Hair follicular keratinocyte (primary cell): ENCODE results near the gene GTF2F1. TPM values are rescaled to one million over a fixed set of nuclear protein-coding genes. Genes with fewer than 3 reads are reported as not detected.

Experiments used
- total RNA-seq: library from RNA; depleted of rRNA; stranded (reverse); fragments of >200 nt; gene quantifications from 2 replicates; pipeline ENCODE4 v1.2.3, GENCODE V29; 2015

Gene GTF2F1
- 41.6 and 46.0 TPM in 2 replicates for total RNA-seq

DNA sequence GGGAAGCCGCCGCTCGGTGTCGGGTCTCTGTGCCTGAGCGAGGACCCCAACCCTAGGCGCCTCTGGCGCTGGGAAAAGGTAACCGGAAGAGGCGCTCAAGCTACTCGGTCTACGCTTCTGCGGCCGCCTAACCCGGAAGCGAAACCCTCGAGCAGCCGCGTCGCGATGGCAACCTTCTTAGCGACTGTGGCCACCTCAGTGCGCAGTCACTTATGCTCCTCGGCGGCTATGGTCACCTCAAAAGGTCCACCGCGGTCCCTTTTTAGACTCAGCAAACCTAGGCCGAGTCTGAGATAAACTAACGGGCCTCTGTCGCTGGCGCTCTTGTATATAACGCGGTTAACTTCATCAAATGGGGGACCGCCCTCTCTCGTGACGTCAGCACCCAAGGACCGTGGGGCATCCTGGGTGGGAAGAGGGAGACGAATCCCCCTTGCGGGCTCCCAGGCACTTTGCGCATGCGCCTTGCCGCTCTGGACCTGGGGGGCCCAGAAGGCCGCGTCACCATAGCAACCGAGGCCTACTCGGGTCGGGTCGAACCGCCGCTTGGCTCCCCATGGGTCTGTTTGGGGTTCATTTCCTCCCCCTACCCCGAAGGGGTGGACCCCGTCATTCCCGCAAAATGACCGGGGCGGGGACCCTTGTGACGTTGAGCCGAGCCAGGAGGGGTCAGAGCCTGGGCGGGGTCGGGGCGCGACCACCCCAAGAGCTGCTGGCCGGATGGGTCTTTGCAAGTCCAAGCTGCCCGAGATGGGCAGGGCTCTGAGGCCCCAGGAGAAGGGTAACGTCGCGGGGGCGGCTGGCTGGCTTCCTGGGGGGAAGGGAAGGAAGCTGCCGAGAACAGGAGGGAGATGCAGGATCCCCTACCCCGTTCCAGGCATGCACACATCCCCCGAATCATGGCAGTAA lies at the start of gene GTF2F1:
GTF2F1 (minus strand) TSS at position 91 of the 909 bp plus-strand sequence. CDS start 169 bp downstream, outside the sequence.

GRCh38 chr19:6433663-6434062 lies 40.7 kb upstream of the GTF2F1 start, which contains the start of gene SLC25A41:
Gene SLC25A41, minus strand, starts transcription at chr19:6433763. Its CDS starts 70 bp downstream, at chr19:6433693.

GRCh38 chr19:6424195-6424938 lies 31.4 kb upstream of the GTF2F1 start, which contains the start of gene KHSRP:
Gene KHSRP, minus strand, starts transcription at chr19:6424811. Its CDS starts 110 bp downstream, at chr19:6424701.

DNA sequence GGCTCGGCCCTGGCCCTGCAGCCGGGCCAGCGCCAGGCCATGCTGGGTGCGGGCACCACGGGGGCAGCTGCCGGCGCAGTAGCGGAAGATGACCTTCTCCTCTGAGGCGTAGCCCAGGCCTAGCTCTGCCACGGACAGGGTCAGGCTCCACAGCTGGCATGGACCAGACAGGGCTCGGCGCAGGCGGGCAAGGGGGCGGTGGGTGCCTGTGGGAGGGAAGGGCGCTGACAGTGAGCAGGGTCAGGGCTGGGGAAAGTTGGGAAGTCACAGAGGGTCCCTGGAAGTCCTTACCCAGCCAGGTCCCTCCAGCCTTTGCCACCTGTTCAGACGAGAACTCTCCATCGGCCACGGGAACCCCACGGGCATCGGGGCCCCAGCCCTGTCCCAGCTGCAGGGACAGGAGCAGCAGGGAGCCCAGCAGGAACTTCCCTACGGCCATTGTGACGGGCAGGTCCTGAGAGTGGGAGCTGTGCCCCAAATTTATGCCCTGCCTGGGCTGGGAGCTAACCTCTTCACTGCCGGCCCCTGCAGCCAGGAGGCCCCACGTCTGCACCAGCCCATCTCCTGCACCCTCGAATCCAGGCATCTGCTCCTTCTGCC lies 17.5 kb downstream of the GTF2F1 start, which contains the start of gene PSPN:
PSPN (minus strand) TSS at position 523 of the 600 bp plus-strand sequence; CDS start at position 439, 84 bp downstream.

DNA sequence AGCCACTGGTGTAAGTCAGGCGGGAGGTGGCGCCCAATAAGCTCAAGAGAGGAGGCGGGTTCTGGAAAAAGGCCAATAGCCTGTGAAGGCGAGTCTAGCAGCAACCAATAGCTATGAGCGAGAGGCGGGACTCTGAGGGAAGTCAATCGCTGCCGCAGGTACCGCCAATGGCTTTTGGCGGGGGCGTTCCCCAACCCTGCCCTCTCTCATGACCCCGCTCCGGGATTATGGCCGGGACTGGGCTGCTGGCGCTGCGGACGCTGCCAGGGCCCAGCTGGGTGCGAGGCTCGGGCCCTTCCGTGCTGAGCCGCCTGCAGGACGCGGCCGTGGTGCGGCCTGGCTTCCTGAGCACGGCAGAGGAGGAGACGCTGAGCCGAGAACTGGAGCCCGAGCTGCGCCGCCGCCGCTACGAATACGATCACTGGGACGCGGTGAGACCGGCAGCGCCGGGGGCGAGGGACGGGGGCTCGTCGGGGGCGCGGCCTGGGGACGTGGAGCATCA lies 20.3 kb downstream of the GTF2F1 start, which contains the start of gene ALKBH7:
ALKBH7 (plus strand) TSS at position 201 of the 502 bp plus-strand sequence; CDS start at position 228, 27 bp downstream.

GRCh38 chr19:6333439-6333838 lies 59.5 kb downstream of the GTF2F1 start, which contains the start of gene ACER1:
Gene ACER1, minus strand, starts transcription at chr19:6333612. Its CDS starts 61 bp downstream, at chr19:6333551.

Other genes with a start within 250 kb of the GTF2F1 start
- 14.4 and 15.3 TPM in 2 replicates for gene MLLT1, start 113.2 kb downstream of the GTF2F1 start, total RNA-seq
- gene ACER1, start 59.6 kb downstream of the GTF2F1 start, total RNA-seq = not detected in 2 replicates
- 154 and 157 TPM in 2 replicates for gene CLPP, start 31.6 kb downstream of the GTF2F1 start, total RNA-seq
- 37.3 and 111 TPM in 2 replicates for gene ALKBH7, start 20.4 kb downstream of the GTF2F1 start, total RNA-seq
- gene PSPN, start 17.2 kb downstream of the GTF2F1 start, total RNA-seq = 0.34 and 0.62 TPM in 2 replicates
- 121 and 168 TPM in 2 replicates for gene KHSRP, start 31.6 kb upstream of the GTF2F1 start, total RNA-seq
- gene SLC25A41, start 40.6 kb upstream of the GTF2F1 start, total RNA-seq = not detected in 2 replicates
- gene SLC25A23, start 66.6 kb upstream of the GTF2F1 start, total RNA-seq = 28.1 and 38.4 TPM in 2 replicates
- gene CRB3, start 71.1 kb upstream of the GTF2F1 start, total RNA-seq = 19.5 and 23.8 TPM in 2 replicates
- 0.11 TPM in 1 of 2 replicates, not detected in the other for gene DENND1C, start 88.6 kb upstream of the GTF2F1 start, total RNA-seq
- gene TUBB4A, start 109.1 kb upstream of the GTF2F1 start, total RNA-seq = not detected in 2 replicates
- 31.5 and 32.5 TPM in 2 replicates for gene TNFSF9, start 137.9 kb upstream of the GTF2F1 start, total RNA-seq
- gene CD70, start 198.0 kb upstream of the GTF2F1 start, total RNA-seq = 0.16 and 0.46 TPM in 2 replicates